ENCODE measurements around the gene DPPA4. TPM values are rescaled to one million over a fixed set of nuclear protein-coding genes. Genes with fewer than 3 reads are reported as not detected.

Gene DPPA4
- total RNA-seq, 4 donors from 2014 or later: 0.90 TPM; not detected in 3

DNA sequence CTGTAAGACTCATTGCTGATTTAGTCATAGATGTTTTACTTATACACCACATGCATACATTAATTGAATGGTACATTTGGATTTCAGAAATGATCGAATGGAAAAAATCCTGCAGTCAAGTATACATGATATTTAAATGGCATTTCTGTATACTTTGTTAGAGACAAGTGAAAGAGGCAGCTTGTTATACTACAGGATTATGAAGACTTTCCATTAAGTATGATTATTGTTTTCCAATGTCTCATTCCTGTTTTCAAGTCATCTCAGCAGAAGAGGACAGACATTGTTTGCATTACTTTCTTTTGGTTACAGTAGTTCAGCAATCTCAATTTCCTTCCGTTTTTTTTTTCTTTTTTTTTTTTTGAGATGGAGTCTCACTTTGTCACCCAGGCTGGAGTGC is 36.6 kb upstream of the DPPA4 start:
- DNase-seq: no peak
- no peaks in the 10 kb centered on the region for H3K27me3 ChIP-seq
- no peaks in the 10 kb centered on the region for H3K4me1 ChIP-seq
- H3K4me3 ChIP-seq: no peak overlapping the region
- intact Hi-C loops (cut with DNase I; ENCODE audit: low total_unique reads): no loop called here
- H3K36me3 ChIP-seq: no peaks in the 10 kb centered on the region
- no peak overlapping the region for H3K27ac ChIP-seq
- TF ChIP-seq CTCF (IDR thresholded peaks at IDR 0.05) (no peak), POLR2A (IDR thresholded peaks at IDR 0.05) (no peak)
- no peaks in the 10 kb centered on the region for H3K9me3 ChIP-seq

- H3K27ac ChIP-seq: no peak overlapping the region
- no peak for TF ChIP-seq CTCF (IDR thresholded peaks at IDR 0.05)
- TF ChIP-seq POLR2A (IDR thresholded peaks at IDR 0.05): no peak
- H3K36me3 ChIP-seq: no peaks in the 10 kb centered on the region
- H3K9me3 ChIP-seq: no peaks in the 10 kb centered on the region
- DNase-seq: no peak
- intact Hi-C loops (cut with DNase I; ENCODE audit: low total_unique reads): no loop called here
- no peaks in the 10 kb centered on the region for H3K4me1 ChIP-seq
- no peaks in the 10 kb centered on the region for H3K27me3 ChIP-seq
- no peak overlapping the region for H3K4me3 ChIP-seq
Measured at GRCh38 chr3:109372639-109373038, 35.3 kb upstream of the DPPA4 start.

DNA sequence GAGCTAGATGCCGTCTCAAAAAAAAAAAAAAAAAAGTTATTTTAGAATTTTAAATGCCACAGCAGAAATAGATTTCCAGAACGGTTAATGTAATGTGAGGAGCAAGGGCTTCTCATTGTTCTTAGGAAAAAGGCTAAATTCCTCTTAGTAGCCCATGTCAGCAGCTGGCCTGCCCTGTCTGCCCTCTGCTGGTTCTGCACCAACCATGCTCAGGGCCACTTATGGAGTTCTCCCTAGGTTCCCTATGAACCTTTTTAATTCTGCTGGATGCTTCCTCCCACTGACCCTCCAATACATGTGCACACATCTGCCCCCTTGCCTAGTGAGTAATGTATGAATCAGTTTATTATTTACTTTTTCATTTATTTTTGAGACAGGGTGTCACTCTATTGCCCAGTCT is 32.2 kb upstream of the DPPA4 start:
- H3K27me3 ChIP-seq: no peaks in the 10 kb centered on the region
- H3K36me3 ChIP-seq: no peaks in the 10 kb centered on the region
- no peaks in the 10 kb centered on the region for H3K4me1 ChIP-seq
- no peak overlapping the region for H3K27ac ChIP-seq
- intact Hi-C loops (cut with DNase I; ENCODE audit: low total_unique reads): no loop called here
- no peaks in the 10 kb centered on the region for H3K9me3 ChIP-seq
- no peak overlapping the region for H3K4me3 ChIP-seq
- DNase-seq: no peak
- TF ChIP-seq CTCF (IDR thresholded peaks at IDR 0.05): no peak
- TF ChIP-seq POLR2A (IDR thresholded peaks at IDR 0.05): no peak

GRCh38 chr3:109364088-109364487 is 26.7 kb upstream of the DPPA4 start:
- TF ChIP-seq CTCF (IDR thresholded peaks at IDR 0.05): no peak
- TF ChIP-seq POLR2A (IDR thresholded peaks at IDR 0.05): no peak
- intact Hi-C loops (cut with DNase I; ENCODE audit: low total_unique reads): no loop called here
- DNase-seq: no peak
- Histone ChIP-seq H3K4me1 (no peaks in the 10 kb centered on the region), H3K4me3 (no peak overlapping the region), H3K27ac (no peak overlapping the region), H3K9me3 (no peaks in the 10 kb centered on the region), H3K27me3 (no peaks in the 10 kb centered on the region), H3K36me3 (no peaks in the 10 kb centered on the region)

GRCh38 chr3:109363634-109364033 is 26.3 kb upstream of the DPPA4 start:
- TF ChIP-seq CTCF (IDR thresholded peaks at IDR 0.05) (no peak), POLR2A (IDR thresholded peaks at IDR 0.05) (no peak)
- Histone ChIP-seq H3K4me1 (no peaks in the 10 kb centered on the region), H3K27ac (no peak overlapping the region), H3K4me3 (no peak overlapping the region), H3K27me3 (no peaks in the 10 kb centered on the region), H3K36me3 (no peaks in the 10 kb centered on the region), H3K9me3 (no peaks in the 10 kb centered on the region)
- intact Hi-C loops (cut with DNase I; ENCODE audit: low total_unique reads): no loop called here
- no peak for DNase-seq
